CD4-positive, alpha-beta T cell treated with Interleukin-2 at 100 ng/mL for 4 hours (primary cell): ENCODE measurements around the gene MEIS2.

ENCODE experiments used
- DNase-seq: peaks from one replicate; pipeline ENCODE4 v3.0.0-alpha.2; 2020; ENCODE audit warnings: low spot score

Gene MEIS2

GRCh38 chr15:37098468-37099318, 1.7 kb downstream of the MEIS2 start:
- no peak for DNase-seq

GRCh38 chr15:37097144-37097919, 3.0 kb downstream of the MEIS2 start:
- DNase-seq, result no peak

GRCh38 chr15:37096558-37097143, 3.7 kb downstream of the MEIS2 start:
- DNase-seq, result no peak

- no peak for DNase-seq
Measured at GRCh38 chr15:37095770-37096557, 4.4 kb downstream of the MEIS2 start.

GRCh38 chr15:37094915-37095711, 5.2 kb downstream of the MEIS2 start:
- DNase-seq, result no peak

GRCh38 chr15:37094333-37094914, 5.9 kb downstream of the MEIS2 start:
- no peak for DNase-seq

- DNase-seq, result no peak
Measured at GRCh38 chr15:37093480-37094332, 6.6 kb downstream of the MEIS2 start.

GRCh38 chr15:37090543-37091175, 9.7 kb downstream of the MEIS2 start:
- DNase-seq, result no peak

- DNase-seq, result no peak
Measured at GRCh38 chr15:37088436-37088835, 11.9 kb downstream of the MEIS2 start.

- DNase-seq, result no peak
Measured at GRCh38 chr15:37087131-37087588, 13.2 kb downstream of the MEIS2 start.

- no peak for DNase-seq
Measured at GRCh38 chr15:37086521-37086920, 13.8 kb downstream of the MEIS2 start.

GRCh38 chr15:37086120-37086519, 14.2 kb downstream of the MEIS2 start:
- no peak for DNase-seq

GRCh38 chr15:37084602-37085001, 15.7 kb downstream of the MEIS2 start:
- no peak for DNase-seq

GRCh38 chr15:37083610-37084009, 16.7 kb downstream of the MEIS2 start:
- no peak for DNase-seq

GRCh38 chr15:37081983-37082382, 18.4 kb downstream of the MEIS2 start:
- DNase-seq, result no peak

- DNase-seq, result no peak
Measured at GRCh38 chr15:37080261-37080921, 20.0 kb downstream of the MEIS2 start.

GRCh38 chr15:37079726-37080125, 20.6 kb downstream of the MEIS2 start:
- no peak for DNase-seq

- DNase-seq, result no peak
Measured at GRCh38 chr15:37078566-37078965, 21.8 kb downstream of the MEIS2 start.
